Measurements from ENCODE around the gene ASB5.
"Not testable (repeated sequence)": the region's sequence is repeated elsewhere in the genome, so short reads cannot be mapped to it uniquely, and the experiment has no call there.

ASB5 gene

GRCh38 chr4:176268963-176269362 is at the start of gene ASB5:
Gene ASB5 (minus strand): TSS chr4:176269222. CDS start chr4:176269108, 114 bp downstream.
- in situ Hi-C loops (cut with MboI; ENCODE audit: low sequenced_read_pairs), result no loop called here

- in situ Hi-C loops (cut with MboI; ENCODE audit: low sequenced_read_pairs), result no loop called here
These were observed 44.7 kb upstream of the ASB5 start for GRCh38 chr4:176313596-176314336.

- in situ Hi-C loops (cut with MboI; ENCODE audit: low sequenced_read_pairs), result no loop called here
These were observed 40.8 kb upstream of the ASB5 start for GRCh38 chr4:176309772-176310171.

GRCh38 chr4:176309046-176309445 is 40.0 kb upstream of the ASB5 start:
- in situ Hi-C loops (cut with MboI; ENCODE audit: low sequenced_read_pairs), result no loop called here

- in situ Hi-C loops (cut with MboI; ENCODE audit: low sequenced_read_pairs), result no loop called here
These were observed 39.4 kb upstream of the ASB5 start for GRCh38 chr4:176308441-176308840.

- in situ Hi-C loops (cut with MboI; ENCODE audit: low sequenced_read_pairs), result no loop called here
These were observed 38.6 kb upstream of the ASB5 start for GRCh38 chr4:176307666-176307930.

GRCh38 chr4:176306837-176307665 is 38.0 kb upstream of the ASB5 start:
- in situ Hi-C loops (cut with MboI; ENCODE audit: low sequenced_read_pairs), result no loop called here

GRCh38 chr4:176303938-176304337 is 34.9 kb upstream of the ASB5 start:
- in situ Hi-C loops (cut with MboI; ENCODE audit: low sequenced_read_pairs), result no loop called here

- in situ Hi-C loops (cut with MboI; ENCODE audit: low sequenced_read_pairs), result no loop called here
These were observed 33.6 kb upstream of the ASB5 start for GRCh38 chr4:176302283-176303275.

- in situ Hi-C loops (cut with MboI; ENCODE audit: low sequenced_read_pairs), result no loop called here
These were observed 31.5 kb upstream of the ASB5 start for GRCh38 chr4:176300565-176300964.

- in situ Hi-C loops (cut with MboI; ENCODE audit: low sequenced_read_pairs), result no loop called here
These were observed 31.0 kb upstream of the ASB5 start for GRCh38 chr4:176300036-176300435.

- in situ Hi-C loops (cut with MboI; ENCODE audit: low sequenced_read_pairs), result no loop called here
These were observed 29.6 kb upstream of the ASB5 start for GRCh38 chr4:176298664-176299063.

GRCh38 chr4:176295907-176296306 is 26.9 kb upstream of the ASB5 start:
- in situ Hi-C loops (cut with MboI; ENCODE audit: low sequenced_read_pairs), result not testable (repeated sequence)

- in situ Hi-C loops (cut with MboI; ENCODE audit: low sequenced_read_pairs), result no loop called here
These were observed 24.6 kb upstream of the ASB5 start for GRCh38 chr4:176293660-176294059.

GRCh38 chr4:176292920-176293319 is 23.9 kb upstream of the ASB5 start:
- in situ Hi-C loops (cut with MboI; ENCODE audit: low sequenced_read_pairs), result no loop called here

- in situ Hi-C loops (cut with MboI; ENCODE audit: low sequenced_read_pairs), result no loop called here
These were observed 22.7 kb upstream of the ASB5 start for GRCh38 chr4:176291748-176292147.

GRCh38 chr4:176290520-176290919 is 21.5 kb upstream of the ASB5 start:
- in situ Hi-C loops (cut with MboI; ENCODE audit: low sequenced_read_pairs), result no loop called here

- in situ Hi-C loops (cut with MboI; ENCODE audit: low sequenced_read_pairs), result no loop called here
These were observed 20.5 kb upstream of the ASB5 start for GRCh38 chr4:176289561-176289960.

- in situ Hi-C loops (cut with MboI; ENCODE audit: low sequenced_read_pairs), result no loop called here
These were observed 19.0 kb upstream of the ASB5 start for GRCh38 chr4:176288020-176288419.

GRCh38 chr4:176287546-176287945 is 18.5 kb upstream of the ASB5 start:
- in situ Hi-C loops (cut with MboI; ENCODE audit: low sequenced_read_pairs), result no loop called here

- in situ Hi-C loops (cut with MboI; ENCODE audit: low sequenced_read_pairs), result no loop called here
These were observed 17.7 kb upstream of the ASB5 start for GRCh38 chr4:176286728-176287127.
